A549 (cell line): Measurements from ENCODE around the gene TMA7B.

Experiments
- CEBPB ChIP-seq, 2 experiments: fragments of >200 bp in 1 of 2; sonication (Bioruptor Twin) in 1 of 2; formaldehyde crosslinking in 1 of 2; IDR thresholded peaks; 2 replicates each; pipeline ENCODE4 v1.6.1; 2012 to 2016
- CTCF ChIP-seq: fragments of >200 bp; sonication (Bioruptor Twin); formaldehyde crosslinking; IDR thresholded peaks from 3 replicates; pipeline ENCODE4 v1.5.1; 2016
- EP300 ChIP-seq, 2 experiments: fragments of >200 bp; sonication (Bioruptor Twin); formaldehyde crosslinking; IDR thresholded peaks; 2 replicates in 1 of 2; 3 replicates in 1 of 2; pipeline ENCODE4 v1.6.1; 2016 to 2017
- HOXA7 ChIP-seq: fragments of 250-450 bp; sonication (Bioruptor Pico); IDR thresholded peaks from 2 replicates; pipeline ENCODE4 v1.5.0; 2020; ENCODE audit warnings: mild to moderate bottlenecking, moderate library complexity
- MAFK ChIP-seq: fragments of 450-650 bp; IDR thresholded peaks from 2 replicates; pipeline ENCODE4 v1.6.1; 2014; ENCODE audit not compliant: partially characterized antibody
- MYC ChIP-seq: IDR thresholded peaks from 2 replicates; pipeline ENCODE4 v1.6.1; 2012; ENCODE audit warnings: mild to moderate bottlenecking, inconsistent platforms, low read length, improper control_type of control experiment, borderline replicate concordance
- RAD21 ChIP-seq, 2 experiments: fragments of >200 bp in 1 of 2; sonication (Bioruptor Twin) in 1 of 2; formaldehyde crosslinking in 1 of 2; IDR thresholded peaks in 1 of 2; conservative IDR thresholded peaks in 1 of 2; 2 replicates in 1 of 2; 3 replicates in 1 of 2; pipeline ENCODE4 v1.6.1; 2012 to 2018; ENCODE audit warnings: inconsistent platforms in 1 of 2
- TP53 ChIP-seq: fragments of 250-450 bp; sonication (Bioruptor Pico); IDR thresholded peaks from 2 replicates; pipeline ENCODE4 v1.5.0; 2021; ENCODE audit warnings: mild to moderate bottlenecking, moderate library complexity
- ZFP36 ChIP-seq: fragments of 450-650 bp; IDR thresholded peaks from 2 replicates; pipeline ENCODE4 v1.6.1; 2014; ENCODE audit warnings: borderline replicate concordance; ENCODE audit not compliant: partially characterized antibody

- TF ChIP-seq CTCF = no peak
- TF ChIP-seq MAFK = no peak
- TF ChIP-seq MYC = no peak
- no peak for TF ChIP-seq ZFP36
- TF ChIP-seq EP300 (IDR thresholded peaks at IDR 0.05) = no peak
- no peak for TF ChIP-seq TP53
- TF ChIP-seq HOXA7 (CRISPR knock-in tag) = no peak
- TF ChIP-seq CEBPB (IDR thresholded peaks at IDR 0.05) = no peak
- TF ChIP-seq RAD21 (conservative IDR thresholded peaks at IDR 0.05 in 1 of 2, IDR thresholded peaks at IDR 0.05 in 1 of 2) = no peak
These were observed 16.0 kb upstream of the TMA7B start for GRCh38 chr22:39943953-39944872.
